NCI-H2081 (cell line): ENCODE measurements around the gene LCN6.
A peak's percentile ranks its signal among the peaks of the same experiment; 100 is the strongest.
"Not testable (repeated sequence)": the region's sequence is repeated elsewhere in the genome, so short reads cannot be mapped to it uniquely, and the experiment has no call there.

Experiments used
- DNase-seq, 2 experiments: peaks; one replicate each; lab custom pipeline; 2025; lab: John Stamatoyannopoulos, UW

The LCN6 gene

DNA sequence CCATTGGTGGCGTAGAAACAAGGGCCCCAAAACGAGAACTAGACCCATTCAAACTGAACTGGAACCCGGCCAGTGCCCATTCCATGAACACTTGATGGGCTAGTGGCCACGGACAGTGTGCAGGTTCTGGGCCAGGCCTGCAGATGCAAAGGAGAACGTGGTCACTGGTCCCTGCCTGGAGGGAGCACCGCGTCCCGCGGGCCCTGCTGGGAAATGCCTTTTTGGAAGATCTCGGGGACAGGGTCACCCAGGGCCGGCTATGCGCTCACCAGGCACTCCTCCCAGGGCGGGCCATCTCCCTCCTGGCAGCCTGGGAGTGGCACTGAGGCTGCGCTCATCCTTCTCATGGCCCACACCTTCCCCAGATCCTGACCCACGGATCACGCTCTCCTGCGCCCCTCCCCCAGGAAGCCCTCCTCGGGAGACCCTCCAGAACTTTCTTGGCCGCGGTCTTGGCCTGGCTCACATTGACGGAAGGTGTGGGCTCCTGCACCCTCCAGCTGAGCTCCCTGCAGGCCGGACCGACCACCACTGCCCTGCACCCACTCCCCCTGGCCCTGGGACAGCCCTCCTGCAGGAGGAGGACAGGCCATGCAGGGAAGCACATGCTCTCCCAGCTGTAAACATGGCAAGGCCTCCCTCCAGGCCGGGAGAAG lies 38.7 kb downstream of the LCN6 start:
- DNase-seq = no peak

DNA sequence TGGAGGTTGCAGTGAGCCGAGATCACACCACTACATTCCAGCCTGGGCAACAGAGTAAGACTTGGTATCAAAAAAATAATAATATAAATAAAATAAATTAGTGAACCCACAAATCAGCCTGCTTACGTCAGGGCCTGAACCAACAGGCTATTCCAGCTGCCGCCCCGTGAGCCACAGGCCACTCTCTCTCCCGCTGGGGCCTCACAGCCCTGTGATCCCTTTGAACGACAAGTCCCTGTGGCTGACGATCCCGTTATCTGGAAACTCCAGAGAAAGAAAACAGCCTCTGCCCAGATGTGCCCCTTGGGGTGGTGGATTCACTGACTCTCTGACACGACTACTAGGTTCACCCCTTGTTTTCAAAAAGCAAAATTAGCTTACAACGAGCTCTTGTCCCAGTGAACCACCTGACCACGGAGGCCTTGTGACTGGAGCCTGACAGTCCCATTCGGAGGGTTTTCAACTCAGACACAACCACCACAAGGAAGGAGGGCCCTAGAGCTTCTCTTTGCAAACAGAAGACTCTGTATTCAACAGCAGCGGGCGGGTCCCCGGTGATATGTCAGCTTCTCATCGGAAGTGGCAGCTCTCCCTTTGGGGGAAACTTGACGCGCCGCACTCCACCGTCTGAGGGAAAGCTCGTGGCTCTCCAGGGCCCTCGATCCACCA lies 40.3 kb downstream of the LCN6 start:
- DNase-seq = no peak

DNA sequence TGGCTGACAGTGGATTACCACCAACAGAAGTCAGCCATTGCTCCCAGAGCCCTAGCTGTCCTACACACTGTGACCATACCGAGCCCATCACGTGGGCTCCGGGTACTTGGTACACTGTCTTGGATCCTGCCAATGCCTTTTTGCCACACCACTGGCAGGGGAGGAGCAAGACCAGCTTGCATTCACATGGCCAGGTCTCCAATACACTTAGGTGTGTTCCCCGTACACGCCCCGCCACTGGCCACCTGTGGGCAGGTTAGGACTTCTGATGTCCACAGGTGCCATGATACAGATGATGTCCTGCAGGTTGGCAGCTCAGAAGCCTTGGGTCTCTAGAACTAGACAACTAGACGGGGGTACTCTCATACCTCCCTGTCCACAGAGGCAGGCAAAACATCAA lies 41.3 kb downstream of the LCN6 start:
- no peak for DNase-seq

DNA sequence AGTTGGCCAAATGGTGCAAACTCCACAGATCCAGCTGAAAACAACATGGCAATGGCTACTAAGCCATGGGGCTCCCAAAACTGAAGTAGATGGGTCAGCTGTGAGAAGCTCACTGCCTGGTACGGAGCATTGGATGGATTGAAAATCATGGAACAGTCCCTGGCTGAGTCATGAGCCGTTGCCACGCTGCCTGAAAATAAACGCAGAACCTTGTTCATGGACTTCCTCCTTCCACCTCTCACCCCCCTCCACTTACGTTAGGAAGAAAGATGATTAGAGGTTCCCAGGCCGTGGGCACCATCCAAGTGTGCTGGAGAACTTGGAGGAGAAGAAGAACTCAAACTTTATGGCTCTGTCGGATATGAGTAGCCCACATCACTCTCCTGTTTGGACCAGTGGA lies 42.8 kb downstream of the LCN6 start:
- DNase-seq = no peak

DNA sequence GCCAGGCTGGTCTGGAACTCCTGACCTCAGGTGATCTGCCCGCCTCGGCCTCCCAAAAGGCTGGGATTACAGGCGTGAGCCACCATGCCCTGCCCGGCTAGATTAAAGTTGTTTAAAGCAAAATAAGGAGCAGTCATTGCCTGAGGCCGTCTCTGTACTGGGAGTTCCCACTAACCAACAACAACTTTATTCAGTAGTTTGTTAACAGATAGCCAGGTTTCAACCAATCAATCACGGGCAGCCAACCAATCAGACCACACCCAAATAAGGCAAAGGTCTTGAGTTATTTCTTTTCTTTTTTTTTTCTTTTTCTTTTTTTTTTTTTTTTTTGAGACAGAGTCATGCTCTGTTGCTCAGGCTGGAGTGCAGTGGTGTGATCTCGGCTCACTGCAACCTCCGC lies 43.6 kb downstream of the LCN6 start:
- DNase-seq = not testable (repeated sequence)

DNA sequence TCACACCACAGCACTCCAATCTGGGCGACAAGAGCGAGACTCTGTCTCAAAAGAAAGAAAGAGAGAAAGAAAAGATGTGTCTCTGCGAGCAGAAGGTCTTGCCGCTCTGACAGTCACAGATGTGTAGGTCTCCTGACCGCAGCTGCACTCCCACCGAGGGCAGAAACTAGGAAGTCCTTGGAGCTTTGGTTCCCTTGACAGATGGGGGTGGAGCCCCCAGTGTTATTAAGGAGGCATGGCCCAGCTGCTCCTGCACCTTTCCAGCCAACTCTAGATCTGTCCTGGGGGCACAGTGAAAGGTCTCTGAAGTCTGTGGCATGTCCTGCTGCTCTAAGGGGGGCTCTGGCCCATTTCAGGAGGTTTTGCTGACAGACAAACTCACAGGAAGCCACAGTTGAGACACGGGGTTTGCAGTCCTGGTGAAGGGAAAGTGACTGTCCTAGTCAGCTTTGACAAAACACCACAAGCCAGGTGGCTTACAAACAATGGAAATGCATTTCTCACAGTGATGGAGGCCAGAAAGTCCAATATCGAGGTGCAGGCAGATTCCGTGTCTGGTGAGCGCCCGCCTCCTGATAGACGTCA lies 45.0 kb downstream of the LCN6 start:
- DNase-seq = no peak

DNA sequence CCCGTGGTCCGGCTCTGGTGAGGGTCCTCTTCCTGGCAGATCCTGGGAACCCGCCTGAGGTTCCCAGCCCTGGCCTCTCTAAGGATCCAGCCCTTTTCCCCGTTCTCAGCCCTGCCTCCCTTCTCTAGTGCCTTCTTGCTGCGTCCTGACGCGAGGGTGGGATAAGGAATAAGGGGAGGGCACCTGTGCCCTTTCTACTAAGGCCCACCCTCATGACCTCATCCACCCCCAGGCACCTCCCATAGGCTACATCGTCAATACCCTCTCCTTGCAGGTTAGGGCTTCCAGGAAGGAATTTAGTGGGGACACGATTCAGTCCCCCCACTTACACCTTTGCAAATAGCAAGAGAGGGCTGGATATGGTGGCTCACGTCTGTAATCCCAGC lies 46.7 kb downstream of the LCN6 start:
- no peak for DNase-seq

DNA sequence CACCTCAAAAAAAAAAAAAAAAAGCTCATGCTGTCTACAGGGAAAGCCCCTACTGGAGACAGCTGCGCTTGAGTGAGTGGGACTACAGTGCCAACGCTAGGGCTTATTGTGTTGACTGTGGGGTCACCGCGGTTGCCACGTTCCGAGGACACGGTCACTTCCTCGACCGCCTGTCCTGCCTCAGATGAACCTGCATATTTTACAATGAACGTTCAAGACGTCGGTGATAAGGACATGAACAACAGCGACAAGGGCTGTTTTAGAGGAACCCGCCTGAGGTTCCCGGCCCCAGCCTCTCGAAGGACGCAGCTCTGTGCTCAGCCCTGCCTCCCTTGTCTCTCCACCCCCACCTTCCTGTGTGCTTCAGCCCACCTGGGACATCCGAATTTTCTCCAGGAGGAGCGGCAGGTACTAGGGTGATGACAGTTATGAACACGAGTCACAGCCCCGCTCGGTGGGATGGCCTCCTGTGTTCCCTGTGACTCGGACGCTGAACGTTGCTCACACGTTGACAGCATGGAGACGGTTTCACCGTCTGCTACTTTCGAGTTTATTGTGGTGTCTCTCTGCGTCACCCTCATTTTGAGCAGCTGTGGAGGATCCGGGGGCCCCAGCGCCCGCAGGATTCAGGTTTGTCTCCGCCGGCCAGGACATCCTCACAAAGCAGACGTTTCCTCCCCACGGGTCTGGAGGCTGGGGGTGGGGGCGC lies 47.2 kb downstream of the LCN6 start:
- DNase-seq = no peak

DNA sequence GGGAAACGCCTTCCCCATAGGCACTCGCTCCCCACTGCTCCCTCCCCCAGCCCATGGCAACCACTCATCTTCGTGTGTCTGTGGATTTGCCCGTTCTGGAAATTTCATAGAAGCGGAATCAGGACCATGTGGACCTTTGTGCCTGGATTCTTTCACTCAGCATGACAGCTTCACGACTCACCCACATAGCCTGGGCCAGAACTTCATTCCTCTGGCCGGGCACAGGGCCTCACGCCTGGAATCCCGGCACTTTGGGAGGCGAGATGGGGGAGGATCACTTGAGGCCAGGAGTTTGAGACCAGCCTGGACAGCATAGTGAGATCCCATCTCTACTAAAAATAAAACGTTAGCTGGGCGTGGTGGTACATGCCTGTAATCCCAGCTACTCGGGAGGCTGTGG lies 48.0 kb downstream of the LCN6 start:
- no peak for DNase-seq

DNA sequence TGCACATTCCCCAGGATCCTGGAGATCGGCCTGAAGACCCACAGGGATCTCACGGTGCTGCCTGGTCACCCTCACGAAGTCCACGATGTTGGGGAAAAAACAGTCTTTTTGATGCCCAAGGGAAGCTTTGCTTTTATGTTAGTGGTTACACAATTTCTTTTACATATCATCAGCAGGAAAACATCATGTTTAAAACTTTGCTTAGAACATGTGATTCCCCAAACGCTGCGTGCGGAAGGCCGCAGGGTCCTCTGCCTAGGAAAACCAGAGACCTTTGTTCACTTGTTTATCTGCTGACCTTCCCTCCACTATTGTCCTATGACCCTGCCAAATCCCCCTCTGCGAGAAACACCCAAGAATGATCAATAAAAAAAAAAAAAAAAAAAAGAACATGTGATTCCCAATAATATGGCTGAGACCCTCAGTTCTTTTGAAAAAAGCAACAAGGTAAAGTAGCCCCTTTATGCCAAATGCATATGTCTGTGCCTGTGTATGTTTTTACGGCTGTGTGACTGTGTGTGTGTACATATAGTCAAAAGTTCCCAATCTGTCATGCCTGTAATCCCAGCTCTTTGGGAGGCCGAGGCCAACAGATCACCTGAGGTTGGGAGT lies 49.6 kb downstream of the LCN6 start:
- no peak for DNase-seq

DNA sequence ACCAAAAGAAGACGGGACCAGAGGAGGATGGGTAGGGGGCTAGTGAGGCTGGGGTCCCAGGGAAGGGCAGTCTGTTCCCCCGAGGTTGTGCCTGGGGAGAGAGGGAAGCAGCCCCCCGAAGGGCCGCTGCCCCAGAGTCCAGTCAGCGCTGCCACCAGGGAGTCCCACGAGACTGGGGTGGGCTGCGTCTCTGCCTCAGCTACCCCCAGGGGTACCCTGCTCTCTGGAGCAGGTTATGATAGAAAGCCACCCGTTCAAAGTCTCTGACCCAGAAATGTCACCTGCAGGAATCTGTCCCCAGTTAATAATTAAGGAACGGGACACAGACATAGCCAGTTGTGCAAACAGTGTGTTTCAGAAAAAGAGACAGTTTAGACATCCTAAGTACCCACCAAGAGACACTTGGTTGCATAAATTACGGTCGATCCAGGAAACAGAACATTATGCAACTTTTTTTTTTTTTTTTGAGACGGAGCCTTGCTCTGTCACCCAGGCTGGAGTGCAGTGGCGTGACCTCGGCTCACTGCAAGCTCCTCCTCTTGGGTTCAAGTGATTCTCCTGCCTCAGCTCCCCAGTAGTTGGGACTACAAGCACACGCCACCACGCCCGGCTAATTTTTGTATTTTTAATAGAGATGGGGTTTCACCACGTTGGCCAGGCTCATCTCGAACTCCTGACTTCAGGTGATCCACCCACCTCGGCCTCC lies 50.4 kb downstream of the LCN6 start:
- DNase-seq = no peak

DNA sequence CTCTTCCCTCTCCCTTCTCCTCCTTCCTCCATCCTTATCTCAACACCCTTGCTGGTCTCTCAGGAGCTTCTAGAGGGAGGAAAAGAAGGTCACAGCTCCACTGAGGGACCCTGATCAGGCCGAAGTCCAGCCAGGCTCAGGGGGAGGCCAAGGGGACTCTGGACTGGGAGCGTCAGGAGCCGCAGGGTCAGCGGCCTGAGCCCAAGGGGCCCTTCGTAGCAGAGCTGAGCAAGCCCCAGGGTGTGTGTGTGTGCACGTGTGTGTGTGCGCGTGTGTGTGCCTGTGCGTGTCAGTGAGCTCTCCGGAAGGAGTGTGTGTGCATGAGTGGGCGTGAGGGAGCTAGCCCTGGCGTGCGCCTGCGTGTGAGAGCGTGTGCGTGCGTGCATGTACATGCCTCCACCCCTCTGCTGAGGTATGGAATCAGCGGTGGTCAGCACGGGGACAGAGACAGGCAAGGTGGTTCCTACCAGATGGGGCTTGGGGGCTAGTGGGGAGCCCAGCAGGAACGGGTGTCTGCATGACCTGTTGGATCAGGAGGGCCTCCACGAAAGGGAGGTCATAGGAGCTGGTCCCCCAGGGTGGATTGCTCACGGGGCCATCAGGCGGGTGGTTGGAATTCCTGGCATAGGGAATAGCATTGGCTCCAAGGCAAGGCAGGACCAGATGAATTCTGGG lies 51.0 kb downstream of the LCN6 start:
- DNase-seq = no peak

DNA sequence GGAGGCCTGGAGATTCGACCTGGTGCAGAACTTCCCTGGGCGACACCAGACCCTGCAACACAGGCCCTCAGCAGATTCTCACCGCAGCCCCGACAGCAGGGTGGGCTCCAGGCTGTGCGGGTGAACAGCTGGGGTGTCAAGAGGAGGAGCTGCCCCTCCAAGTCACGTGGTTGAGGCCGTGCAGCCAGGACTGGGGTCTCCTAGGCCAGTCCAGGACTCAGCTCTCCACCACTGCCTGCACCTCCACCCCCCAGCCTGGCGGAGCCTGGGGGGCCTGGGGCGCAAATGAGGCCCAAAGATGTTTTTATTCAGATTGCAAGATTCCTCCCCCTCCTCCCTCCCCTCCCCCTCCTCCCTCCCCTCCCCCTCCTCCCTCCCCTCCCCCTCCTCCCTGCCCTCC lies 51.8 kb downstream of the LCN6 start:
- DNase-seq = no peak

DNA sequence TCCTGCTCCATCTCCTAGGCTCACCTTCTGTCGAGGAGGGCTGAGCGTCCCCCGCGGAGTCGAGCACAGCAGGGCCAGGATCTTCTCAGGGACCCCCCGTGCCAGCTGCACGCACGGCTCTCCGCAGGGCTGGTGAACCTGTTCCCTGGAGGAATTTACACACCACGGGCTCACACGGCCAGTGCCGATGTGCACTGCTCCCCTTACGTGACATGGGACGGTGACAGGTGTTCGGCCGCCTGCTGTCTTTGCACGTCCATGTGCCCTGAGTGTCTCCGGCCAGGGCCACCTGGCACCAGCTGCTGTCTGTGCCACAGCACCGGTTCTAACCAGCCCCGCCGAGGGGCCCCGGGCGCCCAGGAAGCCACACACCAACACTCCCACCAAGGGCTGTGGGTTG lies 52.4 kb downstream of the LCN6 start:
- peak in 1 of 2 experiments; percentile 72 for DNase-seq

DNA sequence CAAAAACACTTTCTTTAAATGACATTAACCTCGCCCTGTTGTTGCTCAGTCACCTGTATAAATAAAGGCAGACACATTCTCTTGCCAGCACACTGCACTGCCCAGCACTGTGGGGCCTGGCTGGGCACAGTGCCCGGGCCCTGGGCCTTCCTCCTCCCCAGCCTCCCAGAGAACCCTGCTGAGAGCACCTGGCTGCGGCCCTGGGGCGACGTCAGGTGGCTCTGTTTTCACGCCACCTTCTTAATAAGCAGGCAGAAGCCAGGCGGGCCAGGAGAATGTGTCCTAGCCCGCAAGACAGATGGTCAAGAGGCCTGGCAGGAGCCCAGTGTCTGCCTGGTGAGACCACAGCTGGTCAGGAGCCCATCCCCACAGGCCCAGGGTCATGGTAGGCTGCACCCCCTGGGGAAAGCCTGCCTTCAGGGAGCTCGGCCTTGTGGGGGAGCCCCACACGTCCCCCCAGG lies 52.9 kb downstream of the LCN6 start:
- DNase-seq = peak; percentile 95 to 98

DNA sequence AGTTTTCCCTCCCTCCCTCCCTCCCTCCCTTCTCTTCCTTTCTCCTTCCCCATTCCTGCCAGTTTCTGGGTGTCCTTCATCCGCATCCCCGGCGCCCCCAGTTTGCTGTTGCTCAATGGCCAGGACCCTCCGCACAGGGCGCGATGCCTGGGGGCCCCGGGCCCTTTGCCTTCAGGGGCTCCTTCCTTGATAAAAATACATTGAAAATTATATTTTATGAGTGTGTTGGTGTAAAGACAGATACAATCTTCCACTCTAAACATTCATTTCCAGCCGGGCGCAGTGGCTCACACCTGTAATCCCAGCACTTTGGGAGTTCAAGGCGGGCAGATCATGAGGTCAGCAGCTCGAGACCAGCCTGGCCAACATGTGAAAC lies 53.5 kb downstream of the LCN6 start:
- no peak for DNase-seq

DNA sequence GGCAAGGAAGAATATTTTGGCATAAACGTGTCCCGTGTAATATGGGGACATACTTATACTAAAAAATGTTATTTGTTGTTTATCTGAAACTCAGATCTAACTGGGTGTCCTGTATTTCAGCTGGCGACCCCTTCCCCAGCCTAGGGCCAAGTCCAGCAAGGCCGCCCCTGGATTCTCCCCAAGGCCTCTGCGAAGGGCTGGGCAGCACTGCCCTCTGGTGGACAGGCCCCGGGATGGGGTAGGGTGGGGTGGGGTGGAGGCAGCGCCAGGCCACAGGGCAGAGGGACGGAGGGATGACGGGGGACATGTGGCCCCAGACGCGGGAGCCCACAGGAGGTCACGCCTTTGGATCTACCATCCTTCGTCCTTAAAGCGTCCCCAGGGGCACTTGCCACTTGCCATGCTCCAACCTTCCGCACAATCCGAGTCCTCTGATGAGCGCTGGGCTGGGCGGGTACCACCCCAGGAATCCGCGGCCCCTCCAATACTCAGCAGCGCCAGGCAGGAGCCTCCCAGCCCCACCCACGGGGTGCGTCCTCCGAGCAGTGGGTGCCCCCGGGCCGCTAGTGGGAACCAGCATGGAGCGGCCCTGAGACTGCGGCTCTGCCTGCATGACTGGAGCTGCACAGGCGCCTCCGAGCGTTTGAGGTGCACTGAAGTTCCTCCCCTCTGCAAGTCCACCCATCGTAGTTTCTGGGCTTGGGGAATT lies 54.0 kb downstream of the LCN6 start:
- peak in 1 of 2 experiments; percentile 27 for DNase-seq
